ENCODE measurements around the gene NAA16.
"Not testable (repeated sequence)": the region's sequence is repeated elsewhere in the genome, so short reads cannot be mapped to it uniquely, and the experiment has no call there.

Gene NAA16

GRCh38 chr13:41403983-41404382 is 92.9 kb downstream of the NAA16 start:
- in situ Hi-C loops (cut with MboI; ENCODE audit: low sequenced_read_pairs): no loop called here

- in situ Hi-C loops (cut with MboI; ENCODE audit: low sequenced_read_pairs): no loop called here
Observed at GRCh38 chr13:41405367-41405766, 94.3 kb downstream of the NAA16 start.

GRCh38 chr13:41407380-41407779 is 96.3 kb downstream of the NAA16 start:
- in situ Hi-C loops (cut with MboI; ENCODE audit: low sequenced_read_pairs): no loop called here

- in situ Hi-C loops (cut with MboI; ENCODE audit: low sequenced_read_pairs): no loop called here
Observed at GRCh38 chr13:41408121-41408520, 97.1 kb downstream of the NAA16 start.

- in situ Hi-C loops (cut with MboI; ENCODE audit: low sequenced_read_pairs): no loop called here
Observed at GRCh38 chr13:41408746-41409145, 97.7 kb downstream of the NAA16 start.

- in situ Hi-C loops (cut with MboI; ENCODE audit: low sequenced_read_pairs): no loop called here
Observed at GRCh38 chr13:41409611-41410010, 98.5 kb downstream of the NAA16 start.

- in situ Hi-C loops (cut with MboI; ENCODE audit: low sequenced_read_pairs): no loop called here
Observed at GRCh38 chr13:41411060-41411459, 100.0 kb downstream of the NAA16 start.

- in situ Hi-C loops (cut with MboI; ENCODE audit: low sequenced_read_pairs): no loop called here
Observed at GRCh38 chr13:41411522-41411921, 100.5 kb downstream of the NAA16 start.

- in situ Hi-C loops (cut with MboI; ENCODE audit: low sequenced_read_pairs): no loop called here
Observed at GRCh38 chr13:41413872-41414271, 102.8 kb downstream of the NAA16 start.

- in situ Hi-C loops (cut with MboI; ENCODE audit: low sequenced_read_pairs): no loop called here
Observed at GRCh38 chr13:41416276-41416675, 105.2 kb downstream of the NAA16 start.

- in situ Hi-C loops (cut with MboI; ENCODE audit: low sequenced_read_pairs): no loop called here
Observed at GRCh38 chr13:41418027-41418426, 107.0 kb downstream of the NAA16 start.

- in situ Hi-C loops (cut with MboI; ENCODE audit: low sequenced_read_pairs): no loop called here
Observed at GRCh38 chr13:41418731-41419130, 107.7 kb downstream of the NAA16 start.

- in situ Hi-C loops (cut with MboI; ENCODE audit: low sequenced_read_pairs): no loop called here
Observed at GRCh38 chr13:41419206-41419605, 108.1 kb downstream of the NAA16 start.

GRCh38 chr13:41420146-41420545 is 109.1 kb downstream of the NAA16 start:
- in situ Hi-C loops (cut with MboI; ENCODE audit: low sequenced_read_pairs): no loop called here

GRCh38 chr13:41421330-41421729 is 110.3 kb downstream of the NAA16 start:
- in situ Hi-C loops (cut with MboI; ENCODE audit: low sequenced_read_pairs): not testable (repeated sequence)

GRCh38 chr13:41421983-41422382 is 110.9 kb downstream of the NAA16 start:
- in situ Hi-C loops (cut with MboI; ENCODE audit: low sequenced_read_pairs): not testable (repeated sequence)

- in situ Hi-C loops (cut with MboI; ENCODE audit: low sequenced_read_pairs): not testable (repeated sequence)
Observed at GRCh38 chr13:41423259-41423658, 112.2 kb downstream of the NAA16 start.

- in situ Hi-C loops (cut with MboI; ENCODE audit: low sequenced_read_pairs): not testable (repeated sequence)
Observed at GRCh38 chr13:41424675-41425074, 113.6 kb downstream of the NAA16 start.

- in situ Hi-C loops (cut with MboI; ENCODE audit: low sequenced_read_pairs): no loop called here
Observed at GRCh38 chr13:41426047-41426446, 115.0 kb downstream of the NAA16 start.

Measured in hTERT RPE-1 (cell line).